ENCODE measurements around the gene NOD2. TPM values are rescaled to one million over a fixed set of nuclear protein-coding genes. Genes with fewer than 3 reads are reported as not detected.

NOD2 gene
- total RNA-seq, 1 experiment from 2014 or later = 5.4 TPM

DNA sequence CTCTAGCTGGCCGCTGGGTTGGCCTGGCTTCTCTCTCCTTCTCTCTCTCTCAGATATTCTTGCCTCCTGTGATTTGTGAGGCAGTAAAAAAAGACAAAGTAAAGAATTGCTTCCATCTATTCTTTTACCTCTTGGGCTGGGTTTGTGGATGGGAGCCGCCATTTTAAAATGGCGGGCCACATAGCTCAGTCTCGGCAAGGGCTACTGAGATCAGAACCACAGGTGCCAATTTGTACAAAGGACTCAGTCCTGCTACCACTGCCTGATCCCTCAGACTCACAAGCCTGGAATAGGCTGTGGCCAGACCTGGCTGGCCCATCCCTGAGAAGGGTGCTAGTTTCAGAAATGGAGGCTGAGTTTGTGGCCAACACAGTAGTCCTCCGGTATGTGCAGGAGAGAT, 24.1 kb downstream of the NOD2 start (continued):
- TF ChIP-seq, protein P1, sequence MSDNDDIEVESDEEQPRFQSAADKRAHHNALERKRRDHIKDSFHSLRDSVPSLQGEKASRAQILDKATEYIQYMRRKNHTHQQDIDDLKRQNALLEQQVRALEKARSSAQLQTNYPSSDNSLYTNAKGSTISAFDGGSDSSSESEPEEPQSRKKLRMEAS (IDR thresholded peaks at IDR 0.05) = no peak
- TF ChIP-seq TCF7L2 (IDR thresholded peaks at IDR 0.05; ENCODE audit: borderline replicate concordance, extremely low read depth, insufficient read depth, insufficient read length) = no peak

DNA sequence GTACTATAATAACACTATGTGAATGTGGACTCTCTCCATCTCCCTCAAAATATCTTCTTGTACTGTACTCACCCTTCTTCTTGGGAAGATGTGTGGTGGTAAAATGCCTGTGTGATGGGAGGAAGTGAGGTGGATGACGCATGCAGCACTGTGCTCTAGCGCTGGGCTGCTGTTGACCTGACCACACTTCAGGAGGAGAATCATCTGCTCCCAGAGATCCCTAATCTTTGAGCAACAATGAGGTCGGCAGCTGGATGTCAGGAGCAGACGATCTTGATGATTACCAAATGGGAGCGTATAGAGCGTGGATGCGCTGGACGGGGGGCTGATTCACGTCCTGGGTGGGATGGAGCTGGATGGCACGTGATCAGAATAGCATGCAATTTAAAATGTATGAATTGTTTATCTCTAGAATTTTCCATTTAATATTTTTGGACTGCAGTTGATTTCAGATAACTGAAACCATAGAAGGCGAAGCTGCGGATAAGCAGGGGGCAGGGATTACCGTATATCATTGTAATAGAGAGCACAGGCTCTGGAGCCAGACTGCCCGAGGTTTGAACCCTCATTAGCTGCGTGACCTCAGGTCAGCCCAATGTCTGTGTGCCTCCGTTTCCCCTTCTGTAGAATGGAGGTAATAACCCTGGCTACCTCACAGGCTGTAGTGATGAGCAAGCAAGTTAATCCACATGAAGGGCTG, 24.8 kb downstream of the NOD2 start:
- no peak overlapping the region for H3K9ac ChIP-seq (ENCODE audit: low read length)
- 0 out of 4 replicates have a peak, but pooled peaks cover 0 to 2% of the 10 kb centered on the region in 2 experiments for H3K36me3 ChIP-seq (ENCODE audit: control insufficient read depth in 1 of 2, insufficient read depth in 2 of 2, low read length in 2 of 2)
- ChIA-PET CTCF (no interaction called here), POLR2A (no interaction called here), RAD21 (ENCODE audit: low non-redundant PET in 1 of 2, low total read pairs in 2 of 2, uncharacterized antibody in 2 of 2, unreplicated experiment in 2 of 2) (no interaction called here)
- DNase-seq (ENCODE audit: low read depth, low spot score) (no peak), ATAC-seq (no peak)
- peaks cover 2 to 13% of the 10 kb centered on the region in 2 experiments; a peak in 3 of 4 replicates for H3K4me1 ChIP-seq (ENCODE audit: control insufficient read depth in 1 of 2, insufficient read depth in 2 of 2, low read length in 2 of 2)
- H3K4me3 ChIP-seq (replicated peaks in 1 of 2; ENCODE audit: low read depth in 1 of 2, low read length in 2 of 2) = no peak overlapping the region
- no peaks in the 10 kb centered on the region for H3K79me2 ChIP-seq (ENCODE audit: insufficient read depth, low read length)
- H2AFZ ChIP-seq (ENCODE audit: low read depth, low read length, poor library complexity, severe bottlenecking) = no peak overlapping the region
- H3K4me2 ChIP-seq (ENCODE audit: low read length) = no peak overlapping the region
- no peaks in the 10 kb centered on the region for H3K27me3 ChIP-seq (ENCODE audit: insufficient read depth, low read length)
- no peak overlapping the region for H3K27ac ChIP-seq (ENCODE audit: low read depth, low read length)
- intact Hi-C loops (cut with micrococcal nuclease) = no loop called here
- no peaks in the 10 kb centered on the region for H3K9me3 ChIP-seq (ENCODE audit: control insufficient read depth in 1 of 2, insufficient read depth in 1 of 2, low read depth in 1 of 2, low read length in 2 of 2)
- no peaks in the 10 kb centered on the region for H4K20me1 ChIP-seq (ENCODE audit: insufficient read depth)
- BruUV-seq (replicated peaks) = TSS peak; percentile 36
- H3K9me2 ChIP-seq (ENCODE audit: insufficient read depth) = no peaks in the 10 kb centered on the region
- no peak for TF ChIP-seq RAD21 (IDR thresholded peaks at IDR 0.05; ENCODE audit: low read depth)
- TF ChIP-seq, protein P2, sequence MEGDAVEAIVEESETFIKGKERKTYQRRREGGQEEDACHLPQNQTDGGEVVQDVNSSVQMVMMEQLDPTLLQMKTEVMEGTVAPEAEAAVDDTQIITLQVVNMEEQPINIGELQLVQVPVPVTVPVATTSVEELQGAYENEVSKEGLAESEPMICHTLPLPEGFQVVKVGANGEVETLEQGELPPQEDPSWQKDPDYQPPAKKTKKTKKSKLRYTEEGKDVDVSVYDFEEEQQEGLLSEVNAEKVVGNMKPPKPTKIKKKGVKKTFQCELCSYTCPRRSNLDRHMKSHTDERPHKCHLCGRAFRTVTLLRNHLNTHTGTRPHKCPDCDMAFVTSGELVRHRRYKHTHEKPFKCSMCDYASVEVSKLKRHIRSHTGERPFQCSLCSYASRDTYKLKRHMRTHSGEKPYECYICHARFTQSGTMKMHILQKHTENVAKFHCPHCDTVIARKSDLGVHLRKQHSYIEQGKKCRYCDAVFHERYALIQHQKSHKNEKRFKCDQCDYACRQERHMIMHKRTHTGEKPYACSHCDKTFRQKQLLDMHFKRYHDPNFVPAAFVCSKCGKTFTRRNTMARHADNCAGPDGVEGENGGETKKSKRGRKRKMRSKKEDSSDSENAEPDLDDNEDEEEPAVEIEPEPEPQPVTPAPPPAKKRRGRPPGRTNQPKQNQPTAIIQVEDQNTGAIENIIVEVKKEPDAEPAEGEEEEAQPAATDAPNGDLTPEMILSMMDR (IDR thresholded peaks at IDR 0.05 in 2 of 3, conservative IDR thresholded peaks at IDR 0.05 in 1 of 3; ENCODE audit: borderline replicate concordance in 1 of 3, insufficient read depth in 1 of 3, low read depth in 2 of 3, low read length in 2 of 3) = no peak
- TF ChIP-seq, protein P1 (IDR thresholded peaks at IDR 0.05) = no peak
- TF ChIP-seq YY1 (IDR thresholded peaks at IDR 0.05; ENCODE audit: extremely low read depth, insufficient replicate concordance, low read depth, low read length) = no peak
- no peak for TF ChIP-seq EZH2 (IDR thresholded peaks at IDR 0.05)
- TF ChIP-seq, protein P3, sequence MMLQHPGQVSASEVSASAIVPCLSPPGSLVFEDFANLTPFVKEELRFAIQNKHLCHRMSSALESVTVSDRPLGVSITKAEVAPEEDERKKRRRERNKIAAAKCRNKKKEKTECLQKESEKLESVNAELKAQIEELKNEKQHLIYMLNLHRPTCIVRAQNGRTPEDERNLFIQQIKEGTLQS (IDR thresholded peaks at IDR 0.05) = no peak
- TF ChIP-seq, protein P4, sequence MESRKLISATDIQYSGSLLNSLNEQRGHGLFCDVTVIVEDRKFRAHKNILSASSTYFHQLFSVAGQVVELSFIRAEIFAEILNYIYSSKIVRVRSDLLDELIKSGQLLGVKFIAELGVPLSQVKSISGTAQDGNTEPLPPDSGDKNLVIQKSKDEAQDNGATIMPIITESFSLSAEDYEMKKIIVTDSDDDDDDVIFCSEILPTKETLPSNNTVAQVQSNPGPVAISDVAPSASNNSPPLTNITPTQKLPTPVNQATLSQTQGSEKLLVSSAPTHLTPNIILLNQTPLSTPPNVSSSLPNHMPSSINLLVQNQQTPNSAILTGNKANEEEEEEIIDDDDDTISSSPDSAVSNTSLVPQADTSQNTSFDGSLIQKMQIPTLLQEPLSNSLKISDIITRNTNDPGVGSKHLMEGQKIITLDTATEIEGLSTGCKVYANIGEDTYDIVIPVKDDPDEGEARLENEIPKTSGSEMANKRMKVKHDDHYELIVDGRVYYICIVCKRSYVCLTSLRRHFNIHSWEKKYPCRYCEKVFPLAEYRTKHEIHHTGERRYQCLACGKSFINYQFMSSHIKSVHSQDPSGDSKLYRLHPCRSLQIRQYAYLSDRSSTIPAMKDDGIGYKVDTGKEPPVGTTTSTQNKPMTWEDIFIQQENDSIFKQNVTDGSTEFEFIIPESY (IDR thresholded peaks at IDR 0.05; ENCODE audit: extremely low read depth, insufficient replicate concordance, low read length) = no peak
- TF ChIP-seq CEBPB (IDR thresholded peaks at IDR 0.05; ENCODE audit: low read depth) = no peak
- TF ChIP-seq JUND (IDR thresholded peaks at IDR 0.05) = no peak
- TF ChIP-seq SP1 (IDR thresholded peaks at IDR 0.05; ENCODE audit: low read depth) = no peak
- no peak for TF ChIP-seq EGR1 (IDR thresholded peaks at IDR 0.05; ENCODE audit: low read depth)
- TF ChIP-seq ZNF274 (IDR thresholded peaks at IDR 0.05; ENCODE audit: low read depth, low read length) = no peak
- no peak for TF ChIP-seq TCF7L2 (IDR thresholded peaks at IDR 0.05; ENCODE audit: borderline replicate concordance, extremely low read depth, insufficient read depth, insufficient read length)
- TF ChIP-seq, protein P5, sequence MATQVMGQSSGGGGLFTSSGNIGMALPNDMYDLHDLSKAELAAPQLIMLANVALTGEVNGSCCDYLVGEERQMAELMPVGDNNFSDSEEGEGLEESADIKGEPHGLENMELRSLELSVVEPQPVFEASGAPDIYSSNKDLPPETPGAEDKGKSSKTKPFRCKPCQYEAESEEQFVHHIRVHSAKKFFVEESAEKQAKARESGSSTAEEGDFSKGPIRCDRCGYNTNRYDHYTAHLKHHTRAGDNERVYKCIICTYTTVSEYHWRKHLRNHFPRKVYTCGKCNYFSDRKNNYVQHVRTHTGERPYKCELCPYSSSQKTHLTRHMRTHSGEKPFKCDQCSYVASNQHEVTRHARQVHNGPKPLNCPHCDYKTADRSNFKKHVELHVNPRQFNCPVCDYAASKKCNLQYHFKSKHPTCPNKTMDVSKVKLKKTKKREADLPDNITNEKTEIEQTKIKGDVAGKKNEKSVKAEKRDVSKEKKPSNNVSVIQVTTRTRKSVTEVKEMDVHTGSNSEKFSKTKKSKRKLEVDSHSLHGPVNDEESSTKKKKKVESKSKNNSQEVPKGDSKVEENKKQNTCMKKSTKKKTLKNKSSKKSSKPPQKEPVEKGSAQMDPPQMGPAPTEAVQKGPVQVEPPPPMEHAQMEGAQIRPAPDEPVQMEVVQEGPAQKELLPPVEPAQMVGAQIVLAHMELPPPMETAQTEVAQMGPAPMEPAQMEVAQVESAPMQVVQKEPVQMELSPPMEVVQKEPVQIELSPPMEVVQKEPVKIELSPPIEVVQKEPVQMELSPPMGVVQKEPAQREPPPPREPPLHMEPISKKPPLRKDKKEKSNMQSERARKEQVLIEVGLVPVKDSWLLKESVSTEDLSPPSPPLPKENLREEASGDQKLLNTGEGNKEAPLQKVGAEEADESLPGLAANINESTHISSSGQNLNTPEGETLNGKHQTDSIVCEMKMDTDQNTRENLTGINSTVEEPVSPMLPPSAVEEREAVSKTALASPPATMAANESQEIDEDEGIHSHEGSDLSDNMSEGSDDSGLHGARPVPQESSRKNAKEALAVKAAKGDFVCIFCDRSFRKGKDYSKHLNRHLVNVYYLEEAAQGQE (IDR thresholded peaks at IDR 0.05; ENCODE audit: low read depth) = no peak
- no peak for TF ChIP-seq CBX3 (IDR thresholded peaks at IDR 0.05; ENCODE audit: low read depth)
